Measurements from ENCODE around the gene NCOR2. TPM values are rescaled to one million over a fixed set of nuclear protein-coding genes. Genes with fewer than 3 reads are reported as not detected.

Gene NCOR2
- total RNA-seq, 1 donor = 45.2 TPM

GRCh38 chr12:124564232-124564958 lies 3.0 kb downstream of the NCOR2 start:
- H2AFZ ChIP-seq (ENCODE audit: low read length) = no peak overlapping the region
- H4K20me1 ChIP-seq (ENCODE audit: insufficient read depth, low read length) = peaks cover 61% of the 10 kb centered on the region
- no peaks in the 10 kb centered on the region for H3K36me3 ChIP-seq (ENCODE audit: insufficient read depth, low read length)
- no peaks in the 10 kb centered on the region for H3K27me3 ChIP-seq (ENCODE audit: insufficient read depth, low read length)
- H3K4me2 ChIP-seq (ENCODE audit: insufficient read depth, low read length) = no peak overlapping the region
- no peak overlapping the region for H3K4me3 ChIP-seq (ENCODE audit: insufficient read depth, low read length)
- H3K4me1 ChIP-seq (ENCODE audit: insufficient read depth, low read length) = peaks cover 26% of the 10 kb centered on the region
- TF ChIP-seq, protein P1, sequence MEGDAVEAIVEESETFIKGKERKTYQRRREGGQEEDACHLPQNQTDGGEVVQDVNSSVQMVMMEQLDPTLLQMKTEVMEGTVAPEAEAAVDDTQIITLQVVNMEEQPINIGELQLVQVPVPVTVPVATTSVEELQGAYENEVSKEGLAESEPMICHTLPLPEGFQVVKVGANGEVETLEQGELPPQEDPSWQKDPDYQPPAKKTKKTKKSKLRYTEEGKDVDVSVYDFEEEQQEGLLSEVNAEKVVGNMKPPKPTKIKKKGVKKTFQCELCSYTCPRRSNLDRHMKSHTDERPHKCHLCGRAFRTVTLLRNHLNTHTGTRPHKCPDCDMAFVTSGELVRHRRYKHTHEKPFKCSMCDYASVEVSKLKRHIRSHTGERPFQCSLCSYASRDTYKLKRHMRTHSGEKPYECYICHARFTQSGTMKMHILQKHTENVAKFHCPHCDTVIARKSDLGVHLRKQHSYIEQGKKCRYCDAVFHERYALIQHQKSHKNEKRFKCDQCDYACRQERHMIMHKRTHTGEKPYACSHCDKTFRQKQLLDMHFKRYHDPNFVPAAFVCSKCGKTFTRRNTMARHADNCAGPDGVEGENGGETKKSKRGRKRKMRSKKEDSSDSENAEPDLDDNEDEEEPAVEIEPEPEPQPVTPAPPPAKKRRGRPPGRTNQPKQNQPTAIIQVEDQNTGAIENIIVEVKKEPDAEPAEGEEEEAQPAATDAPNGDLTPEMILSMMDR (IDR thresholded peaks at IDR 0.05; ENCODE audit: extremely low read depth, low read depth, low read length) = no peak
- no peaks in the 10 kb centered on the region for H3K9me3 ChIP-seq (ENCODE audit: low read depth, low read length)
- H3K27ac ChIP-seq (ENCODE audit: low read depth, low read length) = no peak overlapping the region
- DNase-seq (ENCODE audit: insufficient read length, low spot score, missing footprints) = peak; percentile 82
- H3K79me2 ChIP-seq (ENCODE audit: insufficient read depth, low read length) = peaks cover 74% of the 10 kb centered on the region

- no peak overlapping the region for H2AFZ ChIP-seq (ENCODE audit: low read length)
- TF ChIP-seq, protein P1 (IDR thresholded peaks at IDR 0.05; ENCODE audit: extremely low read depth, low read depth, low read length) = no peak
- DNase-seq (ENCODE audit: insufficient read length, low spot score, missing footprints) = no peak
- H3K4me3 ChIP-seq (ENCODE audit: insufficient read depth, low read length) = no peak overlapping the region
- H3K4me1 ChIP-seq (ENCODE audit: insufficient read depth, low read length) = peaks cover 22% of the 10 kb centered on the region
- peaks cover 67% of the 10 kb centered on the region for H4K20me1 ChIP-seq (ENCODE audit: insufficient read depth, low read length)
- no peaks in the 10 kb centered on the region for H3K36me3 ChIP-seq (ENCODE audit: insufficient read depth, low read length)
- H3K4me2 ChIP-seq (ENCODE audit: insufficient read depth, low read length) = no peak overlapping the region
- no peaks in the 10 kb centered on the region for H3K27me3 ChIP-seq (ENCODE audit: insufficient read depth, low read length)
- peaks cover 80% of the 10 kb centered on the region for H3K79me2 ChIP-seq (ENCODE audit: insufficient read depth, low read length)
- no peaks in the 10 kb centered on the region for H3K9me3 ChIP-seq (ENCODE audit: low read depth, low read length)
- H3K27ac ChIP-seq (ENCODE audit: low read depth, low read length) = no peak overlapping the region
Measured at GRCh38 chr12:124563809-124564208, 3.6 kb downstream of the NCOR2 start.

- DNase-seq (ENCODE audit: insufficient read length, low spot score, missing footprints) = peak; percentile 74
- TF ChIP-seq, protein P1 (IDR thresholded peaks at IDR 0.05; ENCODE audit: extremely low read depth, low read depth, low read length) = no peak
- no peaks in the 10 kb centered on the region for H3K36me3 ChIP-seq (ENCODE audit: insufficient read depth, low read length)
- H2AFZ ChIP-seq (ENCODE audit: low read length) = no peak overlapping the region
- no peaks in the 10 kb centered on the region for H3K27me3 ChIP-seq (ENCODE audit: insufficient read depth, low read length)
- no peak overlapping the region for H3K4me3 ChIP-seq (ENCODE audit: insufficient read depth, low read length)
- no peak overlapping the region for H3K27ac ChIP-seq (ENCODE audit: low read depth, low read length)
- H3K4me1 ChIP-seq (ENCODE audit: insufficient read depth, low read length) = peaks cover 20% of the 10 kb centered on the region
- no peaks in the 10 kb centered on the region for H3K9me3 ChIP-seq (ENCODE audit: low read depth, low read length)
- H3K4me2 ChIP-seq (ENCODE audit: insufficient read depth, low read length) = no peak overlapping the region
- H3K79me2 ChIP-seq (ENCODE audit: insufficient read depth, low read length) = peaks cover 84% of the 10 kb centered on the region
- H4K20me1 ChIP-seq (ENCODE audit: insufficient read depth, low read length) = peaks cover 70% of the 10 kb centered on the region
Measured at GRCh38 chr12:124563401-124563800, 4.0 kb downstream of the NCOR2 start.

DNA sequence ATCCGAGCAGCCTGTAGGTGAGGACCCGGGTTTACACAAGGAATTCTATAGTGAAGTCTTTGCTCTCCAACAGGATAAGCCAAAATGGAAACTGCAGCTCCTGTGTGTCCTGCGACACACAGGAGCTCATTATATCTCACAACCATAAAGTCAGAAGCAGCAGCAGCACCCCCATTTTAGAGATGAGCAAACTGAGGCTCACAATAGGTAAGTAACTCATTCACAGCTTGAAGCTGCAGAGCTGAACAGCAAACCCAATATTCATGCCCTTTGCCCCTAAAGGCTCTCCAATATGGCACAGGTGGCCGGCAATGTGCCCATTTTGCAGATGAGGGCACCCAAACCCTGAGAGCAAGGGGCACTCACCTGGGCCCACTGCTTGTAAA lies 4.6 kb downstream of the NCOR2 start:
- no peaks in the 10 kb centered on the region for H3K9me3 ChIP-seq (ENCODE audit: low read depth, low read length)
- H2AFZ ChIP-seq (ENCODE audit: low read length) = no peak overlapping the region
- H3K27me3 ChIP-seq (ENCODE audit: insufficient read depth, low read length) = no peaks in the 10 kb centered on the region
- peaks cover 73% of the 10 kb centered on the region for H4K20me1 ChIP-seq (ENCODE audit: insufficient read depth, low read length)
- peaks cover 14% of the 10 kb centered on the region for H3K4me1 ChIP-seq (ENCODE audit: insufficient read depth, low read length)
- peaks cover 89% of the 10 kb centered on the region for H3K79me2 ChIP-seq (ENCODE audit: insufficient read depth, low read length)
- no peak overlapping the region for H3K4me3 ChIP-seq (ENCODE audit: insufficient read depth, low read length)
- no peak overlapping the region for H3K4me2 ChIP-seq (ENCODE audit: insufficient read depth, low read length)
- DNase-seq (ENCODE audit: insufficient read length, low spot score, missing footprints) = no peak
- no peaks in the 10 kb centered on the region for H3K36me3 ChIP-seq (ENCODE audit: insufficient read depth, low read length)
- H3K27ac ChIP-seq (ENCODE audit: low read depth, low read length) = no peak overlapping the region
- TF ChIP-seq, protein P1 (IDR thresholded peaks at IDR 0.05; ENCODE audit: extremely low read depth, low read depth, low read length) = no peak

All from osteoblast (primary cell).